Measurements from ENCODE around the gene HDAC10. TPM values are rescaled to one million over a fixed set of nuclear protein-coding genes. Genes with fewer than 3 reads are reported as not detected.

The HDAC10 gene
- total RNA-seq, 1 experiment from 2014 or later = 45.0 TPM

DNA sequence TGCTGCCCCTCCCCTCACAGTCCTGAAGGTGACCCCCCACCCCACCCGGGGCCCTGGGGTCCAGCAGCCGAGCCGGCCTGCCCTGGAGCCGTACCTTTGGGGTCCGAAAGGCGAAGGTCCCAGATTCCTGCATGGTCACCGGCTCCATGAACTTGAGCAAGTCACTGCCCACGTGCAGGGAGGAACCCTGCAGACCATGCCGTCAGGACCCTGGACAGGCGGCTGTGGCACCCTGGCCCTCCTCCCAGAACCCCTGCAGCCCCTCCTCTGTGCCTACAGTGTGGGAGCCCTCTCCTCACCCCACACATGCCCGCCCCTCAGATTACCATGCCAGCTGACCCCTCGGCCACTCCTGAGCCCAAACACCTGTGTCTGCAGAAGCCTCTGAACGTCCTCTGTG is 33.4 kb upstream of the HDAC10 start:
- H3K27me3 Mint-ChIP-seq (ENCODE audit: low read depth) = no peaks in the 10 kb centered on the region
- H3K23ac ChIP-seq (ENCODE audit: insufficient read length, low read depth, low read length) = no peak overlapping the region
- no peak overlapping the region for H2BK15ac ChIP-seq (ENCODE audit: low read depth, low read length)
- no peaks in the 10 kb centered on the region for H3K79me2 ChIP-seq (ENCODE audit: insufficient read depth, low read length)
- no peak overlapping the region for H4K8ac ChIP-seq (replicated peaks; ENCODE audit: insufficient read length, low read depth, low read length)
- no peak for DNase-seq
- no peak overlapping the region for H3K27ac Mint-ChIP-seq
- TF ChIP-seq, protein P1, sequence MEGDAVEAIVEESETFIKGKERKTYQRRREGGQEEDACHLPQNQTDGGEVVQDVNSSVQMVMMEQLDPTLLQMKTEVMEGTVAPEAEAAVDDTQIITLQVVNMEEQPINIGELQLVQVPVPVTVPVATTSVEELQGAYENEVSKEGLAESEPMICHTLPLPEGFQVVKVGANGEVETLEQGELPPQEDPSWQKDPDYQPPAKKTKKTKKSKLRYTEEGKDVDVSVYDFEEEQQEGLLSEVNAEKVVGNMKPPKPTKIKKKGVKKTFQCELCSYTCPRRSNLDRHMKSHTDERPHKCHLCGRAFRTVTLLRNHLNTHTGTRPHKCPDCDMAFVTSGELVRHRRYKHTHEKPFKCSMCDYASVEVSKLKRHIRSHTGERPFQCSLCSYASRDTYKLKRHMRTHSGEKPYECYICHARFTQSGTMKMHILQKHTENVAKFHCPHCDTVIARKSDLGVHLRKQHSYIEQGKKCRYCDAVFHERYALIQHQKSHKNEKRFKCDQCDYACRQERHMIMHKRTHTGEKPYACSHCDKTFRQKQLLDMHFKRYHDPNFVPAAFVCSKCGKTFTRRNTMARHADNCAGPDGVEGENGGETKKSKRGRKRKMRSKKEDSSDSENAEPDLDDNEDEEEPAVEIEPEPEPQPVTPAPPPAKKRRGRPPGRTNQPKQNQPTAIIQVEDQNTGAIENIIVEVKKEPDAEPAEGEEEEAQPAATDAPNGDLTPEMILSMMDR (conservative IDR thresholded peaks at IDR 0.05) = no peak
- no peak overlapping the region for H3T11ph ChIP-seq (ENCODE audit: low read length)
- no peak overlapping the region for H3K14ac ChIP-seq (ENCODE audit: insufficient read depth, low read length)
- H2BK12ac ChIP-seq (ENCODE audit: insufficient read length, low read depth, low read length) = no peak overlapping the region
- no peak overlapping the region for H3K18ac ChIP-seq (ENCODE audit: insufficient read length, low read depth, low read length)
- H3K9ac ChIP-seq (ENCODE audit: extremely low read depth, insufficient read length, low read length) = no peak overlapping the region
- no CpG with 5 or more reads among the region's 13 CpGs for WGBS (ENCODE audit: extremely low coverage, insufficient read length, low lambda C conversion rate)
- H3K9me3 Mint-ChIP-seq = no peaks in the 10 kb centered on the region; a peak in 1 of 5 replicates
- no peak overlapping the region for H3K4me3 Mint-ChIP-seq
- no peak overlapping the region for H3K4ac ChIP-seq (ENCODE audit: low read depth, low read length)
- no peak overlapping the region for H2BK5ac ChIP-seq (ENCODE audit: insufficient read length, low read length)
- H3K27me3 ChIP-seq (ENCODE audit: insufficient read depth, low read length) = no peaks in the 10 kb centered on the region
- no peaks in the 10 kb centered on the region for H4K20me1 ChIP-seq (ENCODE audit: control insufficient read depth, insufficient read depth, insufficient read length)
- H3K9me3 ChIP-seq (ENCODE audit: control insufficient read depth, low read depth, low read length) = no peaks in the 10 kb centered on the region
- no peaks in the 10 kb centered on the region for H3K4me1 ChIP-seq (ENCODE audit: insufficient read depth, low read length)
- H3K27ac ChIP-seq (ENCODE audit: insufficient read length, low read depth, low read length) = no peak overlapping the region
- peaks cover 15 to 47% (median 45%) of the 10 kb centered on the region in 3 experiments for H3K36me3 Mint-ChIP-seq (ENCODE audit: insufficient read depth in 1 of 3, low read depth in 3 of 3)
- no peak overlapping the region for H2BK120ac ChIP-seq (ENCODE audit: low read depth, low read length, poor library complexity, severe bottlenecking)
- H3K56ac ChIP-seq (ENCODE audit: insufficient read length, low read depth, low read length) = no peak overlapping the region
- no peak overlapping the region for H2AFZ ChIP-seq (ENCODE audit: low read length)
- H3K4me1 Mint-ChIP-seq = no peaks in the 10 kb centered on the region
- no peak overlapping the region for H2AK5ac ChIP-seq (ENCODE audit: insufficient read length, low read length)
- H3K79me1 ChIP-seq (ENCODE audit: insufficient read depth, low read depth, low read length, poor library complexity, severe bottlenecking) = no peaks in the 10 kb centered on the region
- no peak overlapping the region for H2BK20ac ChIP-seq (ENCODE audit: low read depth, low read length, poor library complexity, severe bottlenecking)
- H4K91ac ChIP-seq (ENCODE audit: insufficient read length, low read depth, low read length) = no peak overlapping the region
- H4K5ac ChIP-seq (ENCODE audit: insufficient read length, low read depth, low read length) = no peak overlapping the region
- no peak overlapping the region for H3K4me2 ChIP-seq (ENCODE audit: insufficient read depth, insufficient read length, low read length)
- peaks cover 3% of the 10 kb centered on the region for H3K23me2 ChIP-seq (ENCODE audit: insufficient read length, low read depth, low read length, poor library complexity, severe bottlenecking)

Data from H9 (cell line).